Measurements from ENCODE around the gene KRTAP10-6.

The KRTAP10-6 gene

DNA sequence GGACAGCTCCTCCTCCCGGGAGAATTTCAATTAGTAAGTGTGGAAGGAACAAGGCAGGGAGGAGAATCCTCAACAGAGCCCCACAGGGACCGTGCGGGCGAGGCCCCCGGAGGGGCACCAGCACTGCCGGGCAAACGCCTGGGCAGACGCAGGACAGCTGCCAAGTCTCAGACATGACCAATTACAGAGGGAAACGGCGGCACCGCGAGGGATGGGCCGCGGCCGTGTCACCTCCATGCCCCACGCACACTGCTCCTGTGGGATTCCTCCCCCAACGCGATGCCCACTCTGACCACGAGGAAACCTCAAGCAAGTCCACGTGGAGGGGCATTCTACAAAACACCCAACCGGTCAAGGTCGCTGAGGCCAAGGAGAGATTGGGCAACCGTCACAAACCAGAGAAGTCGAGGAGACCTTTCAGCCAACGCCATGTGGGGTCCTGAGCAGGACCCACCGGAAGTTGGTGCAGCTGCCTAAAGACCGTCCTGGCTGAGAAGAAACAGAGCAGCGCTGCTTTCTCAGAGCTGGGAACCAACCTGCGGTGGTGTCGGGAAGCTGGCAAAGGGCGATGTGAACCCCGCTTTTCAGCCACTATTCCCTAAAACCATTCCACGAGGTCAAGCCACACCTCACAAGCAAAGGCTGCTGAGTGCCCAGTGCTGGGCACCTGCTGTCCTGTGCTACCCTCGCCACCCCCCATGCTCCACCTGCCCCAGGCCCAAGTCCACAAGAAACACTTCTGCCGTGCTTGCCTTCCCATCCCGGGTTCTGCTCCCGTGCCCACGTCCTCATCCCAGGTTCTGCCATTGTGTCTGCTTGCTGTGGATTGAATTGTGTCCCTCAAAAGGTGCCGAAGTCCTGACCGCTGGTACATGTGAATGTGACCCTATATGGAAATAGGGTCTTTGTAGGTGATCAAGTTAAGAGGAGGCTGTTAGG lies 20.2 kb downstream of the KRTAP10-6 start:
- H3K9ac ChIP-seq (ENCODE audit: low read length): no peak overlapping the region
- H3K4me3 ChIP-seq (ENCODE audit: low read depth in 1 of 2, low read length in 2 of 2): no peak overlapping the region
- H3K9me3 ChIP-seq (ENCODE audit: low read length): no peaks in the 10 kb centered on the region
- no peaks in the 10 kb centered on the region for H3K4me1 ChIP-seq (ENCODE audit: insufficient read depth, low read length)
- no peak overlapping the region for H3K27ac ChIP-seq (ENCODE audit: low read depth, low read length)
- no peaks in the 10 kb centered on the region for H3K27me3 ChIP-seq (ENCODE audit: control insufficient read depth in 1 of 2, insufficient read depth in 2 of 2, low read length in 2 of 2)
- H3K36me3 ChIP-seq (ENCODE audit: insufficient read depth, low read length): no peaks in the 10 kb centered on the region

DNA sequence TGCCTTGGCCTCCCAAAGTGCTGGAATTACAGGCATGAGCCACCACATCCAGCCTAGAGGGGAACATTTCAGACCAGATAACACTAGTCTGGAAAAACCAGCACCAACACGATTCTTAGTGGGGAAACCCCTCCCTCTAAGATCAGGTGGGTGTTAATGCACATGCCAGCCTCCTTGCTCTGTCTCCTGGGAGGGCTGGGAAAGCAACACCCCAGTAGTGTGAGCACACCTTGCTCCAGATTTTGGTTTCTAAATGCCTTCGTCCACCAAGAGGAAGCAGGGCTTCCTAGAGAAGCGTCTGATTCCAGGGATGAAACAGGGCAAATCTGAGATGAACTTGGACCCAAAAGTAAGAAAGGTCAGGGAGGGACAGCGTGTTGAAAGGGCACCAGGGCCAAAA lies 21.0 kb downstream of the KRTAP10-6 start:
- no peak overlapping the region for H3K9ac ChIP-seq (ENCODE audit: low read length)
- H3K27ac ChIP-seq (ENCODE audit: low read depth, low read length): no peak overlapping the region
- H3K4me3 ChIP-seq (ENCODE audit: low read depth in 1 of 2, low read length in 2 of 2): no peak overlapping the region
- H3K36me3 ChIP-seq (ENCODE audit: insufficient read depth, low read length): no peaks in the 10 kb centered on the region
- no peaks in the 10 kb centered on the region for H3K4me1 ChIP-seq (ENCODE audit: insufficient read depth, low read length)
- no peaks in the 10 kb centered on the region for H3K27me3 ChIP-seq (ENCODE audit: control insufficient read depth in 1 of 2, insufficient read depth in 2 of 2, low read length in 2 of 2)
- no peaks in the 10 kb centered on the region for H3K9me3 ChIP-seq (ENCODE audit: low read length)

DNA sequence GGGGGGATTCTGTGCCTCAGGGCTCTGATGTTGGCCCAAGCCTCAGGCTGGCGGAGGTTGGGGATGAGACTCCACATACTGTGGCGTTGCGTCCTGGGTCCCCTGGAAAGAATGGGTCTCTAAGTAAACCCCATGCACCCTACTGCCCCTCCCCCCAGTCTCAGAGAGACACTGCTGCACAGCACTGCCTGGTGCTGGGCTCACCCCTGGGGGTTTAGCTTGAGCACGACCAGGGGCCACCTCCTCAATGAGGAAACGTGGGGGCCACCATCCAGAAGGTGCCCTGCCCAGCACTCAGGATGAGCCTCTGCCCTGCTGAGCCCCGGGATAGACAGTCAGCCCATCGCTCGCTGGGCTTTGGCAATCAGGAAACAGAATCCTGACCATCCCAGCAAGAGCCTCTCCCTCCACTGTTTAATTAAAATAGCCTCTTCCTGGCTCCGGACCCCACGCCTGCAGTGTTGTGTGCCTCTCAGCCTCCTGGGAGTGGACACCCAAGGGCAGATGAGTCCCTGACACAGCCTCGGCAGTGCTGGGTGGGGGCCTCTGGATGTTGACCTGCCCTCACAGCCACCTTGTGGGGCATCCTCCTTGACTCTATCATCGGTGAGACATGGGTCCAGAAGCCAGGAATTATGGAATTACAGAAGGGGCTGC lies 22.3 kb downstream of the KRTAP10-6 start:
- Histone ChIP-seq H3K9ac (ENCODE audit: low read length) (no peak overlapping the region), H3K27me3 (ENCODE audit: control insufficient read depth in 1 of 2, insufficient read depth in 2 of 2, low read length in 2 of 2) (no peaks in the 10 kb centered on the region), H3K4me1 (ENCODE audit: insufficient read depth, low read length) (no peaks in the 10 kb centered on the region), H3K9me3 (ENCODE audit: low read length) (no peaks in the 10 kb centered on the region), H3K27ac (ENCODE audit: low read depth, low read length) (no peak overlapping the region), H3K4me3 (ENCODE audit: low read depth in 1 of 2, low read length in 2 of 2) (no peak overlapping the region), H3K36me3 (ENCODE audit: insufficient read depth, low read length) (no peaks in the 10 kb centered on the region)

- no peaks in the 10 kb centered on the region for H3K36me3 ChIP-seq (ENCODE audit: insufficient read depth, low read length)
- no peak overlapping the region for H3K9ac ChIP-seq (ENCODE audit: low read length)
- no peaks in the 10 kb centered on the region for H3K4me1 ChIP-seq (ENCODE audit: insufficient read depth, low read length)
- H3K4me3 ChIP-seq (ENCODE audit: low read depth in 1 of 2, low read length in 2 of 2): no peak overlapping the region
- H3K27me3 ChIP-seq (ENCODE audit: control insufficient read depth in 1 of 2, insufficient read depth in 2 of 2, low read length in 2 of 2): no peaks in the 10 kb centered on the region
- H3K9me3 ChIP-seq (ENCODE audit: low read length): peaks cover under 1% of the 10 kb centered on the region
- no peak overlapping the region for H3K27ac ChIP-seq (ENCODE audit: low read depth, low read length)
Measured at GRCh38 chr21:44568667-44569556, 23.4 kb downstream of the KRTAP10-6 start.

- Histone ChIP-seq H3K9ac (ENCODE audit: low read length) (no peak overlapping the region), H3K27ac (ENCODE audit: low read depth, low read length) (no peak overlapping the region), H3K4me3 (ENCODE audit: low read depth in 1 of 2, low read length in 2 of 2) (no peak overlapping the region), H3K36me3 (ENCODE audit: insufficient read depth, low read length) (no peaks in the 10 kb centered on the region), H3K9me3 (ENCODE audit: low read length) (peaks cover 3% of the 10 kb centered on the region), H3K27me3 (ENCODE audit: control insufficient read depth in 1 of 2, insufficient read depth in 2 of 2, low read length in 2 of 2) (no peaks in the 10 kb centered on the region), H3K4me1 (ENCODE audit: insufficient read depth, low read length) (no peaks in the 10 kb centered on the region)
Measured at GRCh38 chr21:44568261-44568660, 24.0 kb downstream of the KRTAP10-6 start.

DNA sequence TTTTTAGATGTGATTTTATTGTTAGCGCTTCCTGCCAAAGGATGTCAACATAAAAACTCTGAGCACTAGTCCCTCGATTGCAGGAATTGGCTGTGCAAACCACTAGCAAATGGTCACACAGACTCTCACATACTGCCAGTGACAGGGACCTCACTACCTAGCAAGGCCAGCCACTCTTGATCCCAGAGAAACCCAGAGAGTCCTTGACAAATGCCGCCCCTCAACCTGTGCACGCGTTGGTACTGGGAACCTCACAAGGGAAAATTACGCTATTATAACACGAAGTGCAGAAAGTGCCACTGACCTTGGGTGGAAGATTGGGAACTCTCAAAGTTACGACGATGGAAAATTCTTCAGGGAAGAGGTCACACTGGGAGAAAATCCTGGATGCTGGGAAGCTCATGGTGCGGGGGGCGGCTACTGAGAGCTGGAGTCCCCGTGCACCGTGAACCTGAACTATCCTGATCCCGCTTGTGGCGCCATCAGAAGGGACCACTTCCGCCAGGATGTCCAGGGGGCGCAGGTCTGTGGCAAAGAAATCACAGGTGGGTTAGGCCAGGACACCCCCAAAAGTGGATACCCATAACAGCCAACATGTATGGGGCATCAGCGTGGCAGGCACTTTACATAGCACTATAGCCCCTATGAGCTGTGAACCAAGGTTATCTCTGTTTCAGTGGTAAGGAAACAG lies 24.7 kb downstream of the KRTAP10-6 start:
- Histone ChIP-seq H3K36me3 (ENCODE audit: insufficient read depth, low read length) (no peaks in the 10 kb centered on the region), H3K4me1 (ENCODE audit: insufficient read depth, low read length) (no peaks in the 10 kb centered on the region), H3K27me3 (ENCODE audit: control insufficient read depth in 1 of 2, insufficient read depth in 2 of 2, low read length in 2 of 2) (no peaks in the 10 kb centered on the region), H3K27ac (ENCODE audit: low read depth, low read length) (no peak overlapping the region), H3K9ac (ENCODE audit: low read length) (no peak overlapping the region), H3K9me3 (ENCODE audit: low read length) (peaks cover 3% of the 10 kb centered on the region), H3K4me3 (ENCODE audit: low read depth in 1 of 2, low read length in 2 of 2) (no peak overlapping the region)

DNA sequence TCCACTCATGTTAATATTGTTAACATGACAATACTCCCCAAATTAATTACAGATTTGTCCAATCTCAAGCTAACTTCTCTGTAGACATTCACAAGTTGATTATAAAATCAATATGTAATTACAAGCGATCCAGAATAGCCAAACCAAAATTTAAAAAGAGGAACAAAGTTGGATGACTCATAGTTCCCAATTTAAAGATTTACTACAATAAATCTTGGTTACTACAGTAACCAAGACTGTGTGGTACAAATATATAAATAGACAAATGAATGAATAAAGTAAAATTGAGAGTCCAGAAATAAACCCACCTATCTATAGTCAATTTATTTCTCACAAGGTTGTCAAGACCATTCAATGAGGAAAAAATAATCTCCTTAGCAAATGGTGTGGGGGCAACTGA lies 25.9 kb downstream of the KRTAP10-6 start:
- no peak overlapping the region for H3K4me3 ChIP-seq (ENCODE audit: low read depth in 1 of 2, low read length in 2 of 2)
- H3K27ac ChIP-seq (ENCODE audit: low read depth, low read length): no peak overlapping the region
- H3K9ac ChIP-seq (ENCODE audit: low read length): no peak overlapping the region
- peaks cover 3% of the 10 kb centered on the region for H3K9me3 ChIP-seq (ENCODE audit: low read length)
- H3K36me3 ChIP-seq (ENCODE audit: insufficient read depth, low read length): no peaks in the 10 kb centered on the region
- H3K27me3 ChIP-seq (ENCODE audit: control insufficient read depth in 1 of 2, insufficient read depth in 2 of 2, low read length in 2 of 2): no peaks in the 10 kb centered on the region
- H3K4me1 ChIP-seq (ENCODE audit: insufficient read depth, low read length): no peaks in the 10 kb centered on the region

GRCh38 chr21:44564886-44565598 lies 27.3 kb downstream of the KRTAP10-6 start:
- Histone ChIP-seq H3K4me3 (ENCODE audit: low read depth in 1 of 2, low read length in 2 of 2) (no peak overlapping the region), H3K9me3 (ENCODE audit: low read length) (peaks cover 3% of the 10 kb centered on the region), H3K27ac (ENCODE audit: low read depth, low read length) (no peak overlapping the region), H3K36me3 (ENCODE audit: insufficient read depth, low read length) (no peaks in the 10 kb centered on the region), H3K4me1 (ENCODE audit: insufficient read depth, low read length) (no peaks in the 10 kb centered on the region), H3K9ac (ENCODE audit: low read length) (no peak overlapping the region), H3K27me3 (ENCODE audit: control insufficient read depth in 1 of 2, insufficient read depth in 2 of 2, low read length in 2 of 2) (no peaks in the 10 kb centered on the region)

DNA sequence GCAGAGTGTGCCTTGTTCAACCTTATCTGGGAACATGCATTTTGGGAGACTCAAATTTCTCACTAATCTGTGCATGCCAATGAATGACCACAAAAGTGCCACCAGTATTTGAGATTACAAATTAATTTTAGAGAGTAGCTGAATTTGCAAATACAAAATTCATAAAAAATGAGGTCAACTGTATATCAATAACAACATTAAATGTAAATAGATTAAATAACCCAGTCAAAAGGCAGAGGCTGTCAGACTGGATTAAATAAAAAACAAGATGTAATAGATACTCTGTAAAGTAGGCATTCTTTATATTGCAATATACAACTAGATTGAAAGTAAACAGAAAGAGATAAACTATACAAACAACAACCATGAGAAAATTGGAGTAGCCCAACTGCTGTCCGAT lies 28.2 kb downstream of the KRTAP10-6 start:
- peaks cover 3% of the 10 kb centered on the region for H3K9me3 ChIP-seq (ENCODE audit: low read length)
- H3K9ac ChIP-seq (ENCODE audit: low read length): no peak overlapping the region
- no peaks in the 10 kb centered on the region for H3K4me1 ChIP-seq (ENCODE audit: insufficient read depth, low read length)
- H3K36me3 ChIP-seq (ENCODE audit: insufficient read depth, low read length): no peaks in the 10 kb centered on the region
- no peaks in the 10 kb centered on the region for H3K27me3 ChIP-seq (ENCODE audit: control insufficient read depth in 1 of 2, insufficient read depth in 2 of 2, low read length in 2 of 2)
- no peak overlapping the region for H3K4me3 ChIP-seq (ENCODE audit: low read depth in 1 of 2, low read length in 2 of 2)
- H3K27ac ChIP-seq (ENCODE audit: low read depth, low read length): no peak overlapping the region

GRCh38 chr21:44558695-44559094 lies 33.6 kb downstream of the KRTAP10-6 start, which contains the start of gene KRTAP10-3:
Gene KRTAP10-3, minus strand, starts transcription at chr21:44558795. Its CDS starts 80 bp downstream, at chr21:44558715.
- H3K4me1 ChIP-seq (ENCODE audit: insufficient read depth, low read length): no peaks in the 10 kb centered on the region
- peaks cover 0 to 5% of the 10 kb centered on the region in 2 donors for H3K27me3 ChIP-seq (ENCODE audit: control insufficient read depth in 1 of 2, insufficient read depth in 2 of 2, low read length in 2 of 2)
- H3K9me3 ChIP-seq (ENCODE audit: low read length): no peaks in the 10 kb centered on the region
- no peak within 1 kb of the TSS for H3K9ac ChIP-seq (ENCODE audit: low read length)
- H3K4me3 ChIP-seq (ENCODE audit: low read depth in 1 of 2, low read length in 2 of 2): no peak within 1 kb of the TSS
- H3K36me3 ChIP-seq (ENCODE audit: insufficient read depth, low read length): no peaks in the 10 kb centered on the region
- H3K27ac ChIP-seq (ENCODE audit: low read depth, low read length): no peak within 1 kb of the TSS

Data from muscle layer of colon (tissue), 2 donors.